GM21723 (cell line): ENCODE measurements around the gene ETHE1.
"Not testable (repeated sequence)": the region's sequence is repeated elsewhere in the genome, so short reads cannot be mapped to it uniquely, and the experiment has no call there.

Experiments
- ATAC-seq: cut with Tn5 transposase; IDR thresholded peaks from one replicate; pipeline ENCODE4 v1.9.1; 2021; ENCODE audit warnings: mild to moderate bottlenecking, moderate library complexity; ENCODE audit not compliant: unreplicated experiment

Gene ETHE1

GRCh38 chr19:43524922-43525835, 1.8 kb downstream of the ETHE1 start:
- ATAC-seq = peak; percentile 40

GRCh38 chr19:43523696-43524095, 3.3 kb downstream of the ETHE1 start:
- ATAC-seq = not testable (repeated sequence)

GRCh38 chr19:43522929-43523328, 4.1 kb downstream of the ETHE1 start:
- no peak for ATAC-seq

GRCh38 chr19:43519436-43520088, 7.4 kb downstream of the ETHE1 start:
- no peak for ATAC-seq

GRCh38 chr19:43518051-43518450, 8.9 kb downstream of the ETHE1 start:
- ATAC-seq = no peak

GRCh38 chr19:43512399-43512798, 14.6 kb downstream of the ETHE1 start:
- ATAC-seq = not testable (repeated sequence)

GRCh38 chr19:43511324-43511723, 15.7 kb downstream of the ETHE1 start:
- no peak for ATAC-seq

- ATAC-seq = no peak
Measured at GRCh38 chr19:43510713-43511112, 16.3 kb downstream of the ETHE1 start.

- no peak for ATAC-seq
Measured at GRCh38 chr19:43507880-43508279, 19.1 kb downstream of the ETHE1 start.

- no peak for ATAC-seq
Measured at GRCh38 chr19:43506629-43507028, 20.4 kb downstream of the ETHE1 start.

- no peak for ATAC-seq
Measured at GRCh38 chr19:43505941-43506340, 21.1 kb downstream of the ETHE1 start.

- no peak for ATAC-seq
Measured at GRCh38 chr19:43505186-43505456, 21.9 kb downstream of the ETHE1 start.

GRCh38 chr19:43504426-43505185, 22.4 kb downstream of the ETHE1 start, which contains the start of gene PHLDB3:
Gene PHLDB3 (minus strand): TSS chr19:43504746. CDS start chr19:43504118, 628 bp downstream.
- peak; percentile 21 for ATAC-seq

GRCh38 chr19:43503501-43504425, 23.2 kb downstream of the ETHE1 start:
- peak; percentile 84 for ATAC-seq

- ATAC-seq = no peak
Measured at GRCh38 chr19:43502419-43502976, 24.5 kb downstream of the ETHE1 start.

- ATAC-seq = no peak
Measured at GRCh38 chr19:43501661-43502418, 25.2 kb downstream of the ETHE1 start.

GRCh38 chr19:43499042-43499441, 28.0 kb downstream of the ETHE1 start:
- no peak for ATAC-seq

- no peak for ATAC-seq
Measured at GRCh38 chr19:43498233-43498842, 28.7 kb downstream of the ETHE1 start.

GRCh38 chr19:43496960-43497359, 30.0 kb downstream of the ETHE1 start:
- no peak for ATAC-seq
